ENCODE data around the gene POPDC3.

DNA sequence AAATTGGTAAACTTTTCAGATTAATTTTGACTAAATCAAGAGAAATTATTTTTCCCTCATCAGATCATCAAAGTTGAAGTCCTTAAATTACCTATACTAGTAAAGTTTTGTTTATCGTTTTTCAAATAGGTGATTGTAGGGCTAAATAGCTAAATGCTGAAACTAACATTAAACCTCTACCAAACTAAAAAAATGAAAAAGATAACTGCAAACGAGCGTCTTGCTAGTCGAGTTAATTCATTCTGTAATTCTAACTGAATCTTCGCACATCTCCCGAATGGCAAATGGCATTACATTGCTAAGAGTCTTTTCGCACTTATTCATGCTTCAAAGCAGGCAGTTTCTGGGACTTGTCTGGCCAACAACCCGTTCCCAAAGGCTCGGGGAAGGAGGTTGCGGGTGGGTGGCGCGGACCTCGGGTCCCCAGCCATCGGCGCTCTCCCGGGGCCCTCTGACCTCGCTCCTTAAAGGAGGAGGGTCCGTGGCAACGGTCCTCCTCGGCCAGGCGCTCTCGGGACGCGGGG lies 43.8 kb downstream of the POPDC3 start:
- TF ChIP-seq, protein P1, sequence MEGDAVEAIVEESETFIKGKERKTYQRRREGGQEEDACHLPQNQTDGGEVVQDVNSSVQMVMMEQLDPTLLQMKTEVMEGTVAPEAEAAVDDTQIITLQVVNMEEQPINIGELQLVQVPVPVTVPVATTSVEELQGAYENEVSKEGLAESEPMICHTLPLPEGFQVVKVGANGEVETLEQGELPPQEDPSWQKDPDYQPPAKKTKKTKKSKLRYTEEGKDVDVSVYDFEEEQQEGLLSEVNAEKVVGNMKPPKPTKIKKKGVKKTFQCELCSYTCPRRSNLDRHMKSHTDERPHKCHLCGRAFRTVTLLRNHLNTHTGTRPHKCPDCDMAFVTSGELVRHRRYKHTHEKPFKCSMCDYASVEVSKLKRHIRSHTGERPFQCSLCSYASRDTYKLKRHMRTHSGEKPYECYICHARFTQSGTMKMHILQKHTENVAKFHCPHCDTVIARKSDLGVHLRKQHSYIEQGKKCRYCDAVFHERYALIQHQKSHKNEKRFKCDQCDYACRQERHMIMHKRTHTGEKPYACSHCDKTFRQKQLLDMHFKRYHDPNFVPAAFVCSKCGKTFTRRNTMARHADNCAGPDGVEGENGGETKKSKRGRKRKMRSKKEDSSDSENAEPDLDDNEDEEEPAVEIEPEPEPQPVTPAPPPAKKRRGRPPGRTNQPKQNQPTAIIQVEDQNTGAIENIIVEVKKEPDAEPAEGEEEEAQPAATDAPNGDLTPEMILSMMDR (IDR thresholded peaks at IDR 0.05 in 4 of 5, conservative IDR thresholded peaks at IDR 0.05 in 1 of 5), result no peak
- no peak for TF ChIP-seq POLR2A (IDR thresholded peaks at IDR 0.05)
